ENCODE results near the gene RDM1. TPM values are rescaled to one million over a fixed set of nuclear protein-coding genes. Genes with fewer than 3 reads are reported as not detected.

RDM1 gene
- total and polyA plus RNA-seq, 7 donors: 0.92 to 3.6 TPM; not detected in 5

DNA sequence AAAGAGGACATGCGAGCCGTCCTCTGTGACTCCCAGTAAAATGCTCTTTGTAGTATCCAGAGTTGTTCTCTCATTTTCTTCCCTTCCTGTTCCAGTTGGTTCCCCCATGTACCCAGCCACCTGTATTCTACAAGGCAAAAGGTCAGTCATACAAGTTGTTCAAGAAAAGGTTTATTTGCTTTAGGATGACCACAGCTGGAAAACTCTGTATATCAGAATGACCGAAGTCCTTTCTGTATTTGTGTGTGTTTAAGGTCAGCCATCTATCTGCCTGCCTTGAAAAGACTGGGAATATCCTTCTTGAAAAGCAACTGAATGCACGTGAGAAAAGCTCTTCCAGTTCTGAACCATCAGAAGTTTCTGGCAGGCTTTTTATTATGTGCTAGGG, 42.4 kb upstream of the RDM1 start:
- no peak for TF ChIP-seq POLR2AphosphoS5 (IDR thresholded peaks at IDR 0.05)
- TF ChIP-seq POLR2A (IDR thresholded peaks at IDR 0.05): no peak
- TF ChIP-seq EP300 (IDR thresholded peaks at IDR 0.05): no peak
- TF ChIP-seq, protein P1, sequence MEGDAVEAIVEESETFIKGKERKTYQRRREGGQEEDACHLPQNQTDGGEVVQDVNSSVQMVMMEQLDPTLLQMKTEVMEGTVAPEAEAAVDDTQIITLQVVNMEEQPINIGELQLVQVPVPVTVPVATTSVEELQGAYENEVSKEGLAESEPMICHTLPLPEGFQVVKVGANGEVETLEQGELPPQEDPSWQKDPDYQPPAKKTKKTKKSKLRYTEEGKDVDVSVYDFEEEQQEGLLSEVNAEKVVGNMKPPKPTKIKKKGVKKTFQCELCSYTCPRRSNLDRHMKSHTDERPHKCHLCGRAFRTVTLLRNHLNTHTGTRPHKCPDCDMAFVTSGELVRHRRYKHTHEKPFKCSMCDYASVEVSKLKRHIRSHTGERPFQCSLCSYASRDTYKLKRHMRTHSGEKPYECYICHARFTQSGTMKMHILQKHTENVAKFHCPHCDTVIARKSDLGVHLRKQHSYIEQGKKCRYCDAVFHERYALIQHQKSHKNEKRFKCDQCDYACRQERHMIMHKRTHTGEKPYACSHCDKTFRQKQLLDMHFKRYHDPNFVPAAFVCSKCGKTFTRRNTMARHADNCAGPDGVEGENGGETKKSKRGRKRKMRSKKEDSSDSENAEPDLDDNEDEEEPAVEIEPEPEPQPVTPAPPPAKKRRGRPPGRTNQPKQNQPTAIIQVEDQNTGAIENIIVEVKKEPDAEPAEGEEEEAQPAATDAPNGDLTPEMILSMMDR (IDR thresholded peaks at IDR 0.05): no peak
- Histone ChIP-seq H3K9me3 (no peaks in the 10 kb centered on the region), H3K4me3 (no peak overlapping the region), H3K36me3 (no peaks in the 10 kb centered on the region), H3K27ac (no peak overlapping the region), H3K27me3 (no peaks in the 10 kb centered on the region), H3K4me1 (peaks cover 0 to 5% (median 2%) of the 10 kb centered on the region in 4 donors)
- DNase-seq: no peak
- WGBS, 2 donors: 54 to 74% methylated on average over 4 of the region's 4 CpGs
- intact Hi-C loops (cut with DNase I): no loop called here

DNA sequence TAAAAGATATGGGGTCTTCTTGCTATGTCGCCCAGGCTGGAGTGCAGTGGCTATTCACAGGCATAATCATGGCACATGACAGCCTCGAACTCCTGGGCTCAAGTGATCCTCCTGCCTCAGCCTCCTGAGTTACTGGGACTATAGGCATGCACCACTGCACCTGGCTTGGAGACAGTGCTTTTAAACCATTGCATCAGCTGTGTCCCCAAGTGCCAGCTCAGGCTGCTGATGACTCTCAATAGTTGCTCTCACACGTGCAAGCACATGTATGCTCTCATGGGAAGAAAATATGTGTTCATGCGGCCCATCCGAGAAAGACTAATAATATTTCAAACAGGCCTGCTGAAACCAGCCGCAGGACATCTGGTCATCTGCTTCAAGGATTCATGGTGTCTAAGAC, 42.0 kb upstream of the RDM1 start:
- Histone ChIP-seq H3K27ac (no peak overlapping the region), H3K36me3 (no peaks in the 10 kb centered on the region), H3K9me3 (no peaks in the 10 kb centered on the region), H3K27me3 (no peaks in the 10 kb centered on the region), H3K4me1 (peaks cover 0 to 5% (median 2%) of the 10 kb centered on the region in 4 donors), H3K4me3 (no peak overlapping the region)
- intact Hi-C loops (cut with DNase I): no loop called here
- DNase-seq: no peak
- 84 to 86% methylated on average over 6 of the region's 6 CpGs for WGBS, 2 donors
- TF ChIP-seq POLR2A (IDR thresholded peaks at IDR 0.05) (no peak), EP300 (IDR thresholded peaks at IDR 0.05) (no peak), POLR2AphosphoS5 (IDR thresholded peaks at IDR 0.05) (no peak)
- TF ChIP-seq, protein P1 (IDR thresholded peaks at IDR 0.05): no peak

DNA sequence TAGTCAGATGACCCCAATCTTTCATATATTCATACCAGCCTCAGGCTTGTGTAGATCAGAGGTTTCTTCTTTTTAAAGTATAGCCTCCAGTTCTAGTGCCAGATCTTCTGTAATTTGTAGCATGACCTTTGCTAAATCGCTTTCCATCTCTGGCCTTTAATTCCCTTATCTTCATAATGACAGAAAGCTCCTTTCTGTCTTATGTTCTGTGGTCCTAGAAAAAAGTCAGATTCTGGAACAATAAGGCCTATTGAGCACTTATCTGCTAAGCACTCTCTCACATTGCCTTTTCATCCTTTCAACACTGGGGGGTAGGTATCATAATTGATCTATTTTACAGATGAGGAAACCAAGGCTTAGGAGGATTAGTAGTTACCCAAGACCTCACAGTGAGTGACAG, 41.5 kb upstream of the RDM1 start:
- Histone ChIP-seq H3K36me3 (no peaks in the 10 kb centered on the region), H3K4me3 (no peak overlapping the region), H3K9me3 (no peaks in the 10 kb centered on the region), H3K27me3 (no peaks in the 10 kb centered on the region), H3K4me1 (peaks cover 0 to 5% (median 2%) of the 10 kb centered on the region in 4 donors), H3K27ac (no peak overlapping the region)
- intact Hi-C loops (cut with DNase I): no loop called here
- no peak for DNase-seq
- TF ChIP-seq, protein P1 (IDR thresholded peaks at IDR 0.05): no peak
- no peak for TF ChIP-seq POLR2A (IDR thresholded peaks at IDR 0.05)
- TF ChIP-seq POLR2AphosphoS5 (IDR thresholded peaks at IDR 0.05): no peak
- 94% methylated on average over 1 of the region's 1 CpG for WGBS, 2 donors

DNA sequence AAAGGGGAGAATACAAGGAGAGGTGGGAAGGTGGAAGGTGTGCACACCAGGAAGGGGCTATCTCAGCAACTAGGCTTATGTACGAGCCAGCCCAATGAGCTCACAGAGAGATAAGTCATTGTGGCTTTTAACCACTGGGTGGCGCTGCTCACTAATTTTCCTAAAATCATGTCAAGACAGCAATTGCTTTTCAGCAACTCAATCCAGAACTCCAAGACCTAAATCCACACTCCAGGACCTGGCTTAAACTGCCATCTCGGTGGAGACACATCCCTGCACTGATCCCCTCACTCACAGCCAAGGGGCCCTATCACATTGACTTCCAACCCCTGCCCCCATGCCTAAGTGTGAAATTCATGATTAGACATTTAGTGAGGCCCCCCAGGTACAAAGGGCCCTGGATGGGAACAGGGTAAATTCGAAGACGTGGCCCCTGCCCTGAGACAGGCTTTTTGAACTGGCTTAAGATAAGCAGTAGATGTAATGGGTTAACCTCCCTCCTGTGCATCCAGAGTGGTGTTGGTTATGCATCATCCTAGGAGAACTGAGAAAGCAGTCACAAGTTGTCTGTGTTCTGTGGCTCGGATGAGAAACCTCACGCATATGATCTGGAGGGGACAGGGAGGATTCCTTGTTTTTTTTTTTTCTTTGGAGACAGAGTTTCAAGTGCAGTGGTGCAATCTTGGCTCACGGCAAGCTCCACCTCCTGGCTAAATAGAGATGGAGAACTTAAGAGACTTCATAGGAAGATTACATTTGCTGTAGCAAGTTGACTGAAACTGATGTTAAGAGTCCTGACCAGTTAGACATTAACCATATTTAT, 39.2 kb upstream of the RDM1 start:
- TF ChIP-seq, protein P1 (IDR thresholded peaks at IDR 0.05): peak; percentile 33 to 72 (median 69)
- no peak for TF ChIP-seq EP300 (IDR thresholded peaks at IDR 0.05)
- DNase-seq: peak; percentile 83
- Histone ChIP-seq H3K27ac (no peak overlapping the region), H3K4me1 (no peaks in the 10 kb centered on the region), H3K36me3 (no peaks in the 10 kb centered on the region), H3K9me3 (no peaks in the 10 kb centered on the region), H3K4me3 (no peak overlapping the region), H3K27me3 (no peaks in the 10 kb centered on the region)
- intact Hi-C loops (cut with DNase I): loop anchor here (1.0 kb wide), 2 partner anchors 180 to 514 kb away; no protein-coding TSS in a partner anchor
- 7 to 33% methylated on average over 8 of the region's 8 CpGs for WGBS, 2 donors
